ENCODE measurements around the gene EGFR.

EGFR gene

GRCh38 chr7:55185321-55185802, 166.5 kb downstream of the EGFR start:
- no peak for TF ChIP-seq POLR2A (IDR thresholded peaks at IDR 0.05; ENCODE audit: low read depth, low read length)
- no peak for FAIRE-seq
- no peak for DNase-seq (ENCODE audit: insufficient read length, low spot score)

GRCh38 chr7:55185941-55186609, 167.3 kb downstream of the EGFR start:
- peak; percentile 100 for DNase-seq (ENCODE audit: insufficient read length, low spot score)
- no peak for TF ChIP-seq POLR2A (IDR thresholded peaks at IDR 0.05; ENCODE audit: low read depth, low read length)
- peak; percentile 94 for FAIRE-seq

- no peak for TF ChIP-seq POLR2A (IDR thresholded peaks at IDR 0.05; ENCODE audit: low read depth, low read length)
- DNase-seq (ENCODE audit: insufficient read length, low spot score) (no peak), FAIRE-seq (no peak)
These were observed 169.1 kb downstream of the EGFR start for GRCh38 chr7:55187701-55188491.

GRCh38 chr7:55188590-55189138, 169.8 kb downstream of the EGFR start:
- DNase-seq (ENCODE audit: insufficient read length, low spot score) (no peak), FAIRE-seq (no peak)
- no peak for TF ChIP-seq POLR2A (IDR thresholded peaks at IDR 0.05; ENCODE audit: low read depth, low read length)

- DNase-seq (ENCODE audit: insufficient read length, low spot score) (no peak), FAIRE-seq (no peak)
- TF ChIP-seq POLR2A (IDR thresholded peaks at IDR 0.05; ENCODE audit: low read depth, low read length), result no peak
These were observed 170.4 kb downstream of the EGFR start for GRCh38 chr7:55189146-55189766.

- no peak for TF ChIP-seq POLR2A (IDR thresholded peaks at IDR 0.05; ENCODE audit: low read depth, low read length)
- DNase-seq (ENCODE audit: insufficient read length, low spot score) (no peak), FAIRE-seq (no peak)
These were observed 171.1 kb downstream of the EGFR start for GRCh38 chr7:55189878-55190436.

- DNase-seq (ENCODE audit: insufficient read length, low spot score) (no peak), FAIRE-seq (no peak)
- no peak for TF ChIP-seq POLR2A (IDR thresholded peaks at IDR 0.05; ENCODE audit: low read depth, low read length)
These were observed 171.8 kb downstream of the EGFR start for GRCh38 chr7:55190511-55191160.

GRCh38 chr7:55191161-55191925, 172.5 kb downstream of the EGFR start:
- FAIRE-seq, result no peak
- DNase-seq (ENCODE audit: insufficient read length, low spot score), result no peak
- no peak for TF ChIP-seq POLR2A (IDR thresholded peaks at IDR 0.05; ENCODE audit: low read depth, low read length)

- FAIRE-seq (no peak), DNase-seq (ENCODE audit: insufficient read length, low spot score) (no peak)
- no peak for TF ChIP-seq POLR2A (IDR thresholded peaks at IDR 0.05; ENCODE audit: low read depth, low read length)
These were observed 173.3 kb downstream of the EGFR start for GRCh38 chr7:55191926-55192692.

- TF ChIP-seq POLR2A (IDR thresholded peaks at IDR 0.05; ENCODE audit: low read depth, low read length), result no peak
- FAIRE-seq, result no peak
- DNase-seq (ENCODE audit: insufficient read length, low spot score), result no peak
These were observed 173.9 kb downstream of the EGFR start for GRCh38 chr7:55192723-55193122.

GRCh38 chr7:55193245-55193644, 174.4 kb downstream of the EGFR start:
- FAIRE-seq (no peak), DNase-seq (ENCODE audit: insufficient read length, low spot score) (no peak)
- TF ChIP-seq POLR2A (IDR thresholded peaks at IDR 0.05; ENCODE audit: low read depth, low read length), result no peak

- no peak for TF ChIP-seq POLR2A (IDR thresholded peaks at IDR 0.05; ENCODE audit: low read depth, low read length)
- DNase-seq (ENCODE audit: insufficient read length, low spot score), result no peak
- FAIRE-seq, result no peak
These were observed 175.7 kb downstream of the EGFR start for GRCh38 chr7:55194522-55194921.
